H1 (cell line): ENCODE data around the gene EEF1AKMT3. TPM values are rescaled to one million over a fixed set of nuclear protein-coding genes. Genes with fewer than 3 reads are reported as not detected.

Experiments used
- CTCF ChIP-seq, 3 experiments: IDR thresholded peaks; 1 replicate in 2 of 3; 2 replicates in 1 of 3; pipeline versions ENCODE4 v1.5.1 to v1.6.1; 2011; ENCODE audit warnings: low read length in 3 of 3, mild to moderate bottlenecking in 3 of 3, inconsistent platforms in 2 of 3, low read depth in 1 of 3, moderate library complexity in 1 of 3; ENCODE audit not compliant: insufficient read depth in 1 of 3; ENCODE audit errors: control extremely low read depth in 1 of 3
- HDAC6 ChIP-seq: IDR thresholded peaks from one replicate; pipeline ENCODE4 v1.7.1; 2012; ENCODE audit warnings: low read depth, mild to moderate bottlenecking, inconsistent platforms, low read length, moderate library complexity
- RAD21 ChIP-seq, 2 experiments: IDR thresholded peaks in 1 of 2; conservative IDR thresholded peaks in 1 of 2; 2 replicates each; pipeline ENCODE4 v1.6.1; 2011; ENCODE audit warnings: low read depth in 2 of 2, low read length in 2 of 2, improper control_type of control experiment in 1 of 2, inconsistent platforms in 1 of 2, mild to moderate bottlenecking in 1 of 2, moderate library complexity in 1 of 2
- RFX5 ChIP-seq: IDR thresholded peaks from 2 replicates; pipeline ENCODE4 v1.6.1; 2011; ENCODE audit warnings: low read depth, low read length, improper control_type of control experiment, borderline replicate concordance
- polyA plus RNA-seq, 7 experiments: library from polyadenylated mRNA; depleted of rRNA in 3 of 7; stranded (reverse) in 5 of 7; unstranded in 2 of 7; fragments of >200 nt in 5 of 7; fragments of 200-250 nt in 2 of 7; gene quantifications; 1 replicate in 5 of 7; 2 replicates in 1 of 7; 4 replicates in 1 of 7; pipeline versions ENCODE4 v1.2.1 to v1.2.3, GENCODE V29; 2011 to 2013; ENCODE audit warnings: missing spikeins in 2 of 7, mixed read lengths in 2 of 7
- total RNA-seq: library from RNA; stranded (reverse); fragmentation: NEBNext Ultra II Directional; extraction: Animal tissue kit (Norgen Biotek cat#: 25700); gene quantifications from 2 replicates; pipeline ENCODE4 v1.2.1, GENCODE V29; 2021
- TF ChIP-seq, protein P1 (sequence below): fragments of 300-600 bp; sonication (generic); IDR thresholded peaks from 2 replicates; pipeline ENCODE4 v1.7.1; 2012; ENCODE audit warnings: low read length, moderate library complexity, mild to moderate bottlenecking, inconsistent platforms; ENCODE audit not compliant: insufficient replicate concordance

EEF1AKMT3 gene
- total and polyA plus RNA-seq, 2 of the 8 experiments (the other 6 are each of a cell fraction or from before 2014, with no cell fraction given): 3.1 to 4.4 TPM

GRCh38 chr12:57737467-57738460 is 34.6 kb upstream of the EEF1AKMT3 start (continued):
- TF ChIP-seq CTCF (IDR thresholded peaks at IDR 0.05; ENCODE audit: control extremely low read depth in 1 of 3, insufficient read depth in 1 of 3, low read depth in 1 of 3, low read length in 3 of 3) (peak; percentile 26 to 41 (median 38)), RFX5 (no peak), RAD21 (IDR thresholded peaks at IDR 0.05 in 1 of 2, conservative IDR thresholded peaks at IDR 0.05 in 1 of 2; ENCODE audit: low read depth in 2 of 2, low read length in 2 of 2) (peak; percentile 17 to 33; a peak in 2 of 4 replicates), HDAC6 (no peak)
- TF ChIP-seq, protein P1, sequence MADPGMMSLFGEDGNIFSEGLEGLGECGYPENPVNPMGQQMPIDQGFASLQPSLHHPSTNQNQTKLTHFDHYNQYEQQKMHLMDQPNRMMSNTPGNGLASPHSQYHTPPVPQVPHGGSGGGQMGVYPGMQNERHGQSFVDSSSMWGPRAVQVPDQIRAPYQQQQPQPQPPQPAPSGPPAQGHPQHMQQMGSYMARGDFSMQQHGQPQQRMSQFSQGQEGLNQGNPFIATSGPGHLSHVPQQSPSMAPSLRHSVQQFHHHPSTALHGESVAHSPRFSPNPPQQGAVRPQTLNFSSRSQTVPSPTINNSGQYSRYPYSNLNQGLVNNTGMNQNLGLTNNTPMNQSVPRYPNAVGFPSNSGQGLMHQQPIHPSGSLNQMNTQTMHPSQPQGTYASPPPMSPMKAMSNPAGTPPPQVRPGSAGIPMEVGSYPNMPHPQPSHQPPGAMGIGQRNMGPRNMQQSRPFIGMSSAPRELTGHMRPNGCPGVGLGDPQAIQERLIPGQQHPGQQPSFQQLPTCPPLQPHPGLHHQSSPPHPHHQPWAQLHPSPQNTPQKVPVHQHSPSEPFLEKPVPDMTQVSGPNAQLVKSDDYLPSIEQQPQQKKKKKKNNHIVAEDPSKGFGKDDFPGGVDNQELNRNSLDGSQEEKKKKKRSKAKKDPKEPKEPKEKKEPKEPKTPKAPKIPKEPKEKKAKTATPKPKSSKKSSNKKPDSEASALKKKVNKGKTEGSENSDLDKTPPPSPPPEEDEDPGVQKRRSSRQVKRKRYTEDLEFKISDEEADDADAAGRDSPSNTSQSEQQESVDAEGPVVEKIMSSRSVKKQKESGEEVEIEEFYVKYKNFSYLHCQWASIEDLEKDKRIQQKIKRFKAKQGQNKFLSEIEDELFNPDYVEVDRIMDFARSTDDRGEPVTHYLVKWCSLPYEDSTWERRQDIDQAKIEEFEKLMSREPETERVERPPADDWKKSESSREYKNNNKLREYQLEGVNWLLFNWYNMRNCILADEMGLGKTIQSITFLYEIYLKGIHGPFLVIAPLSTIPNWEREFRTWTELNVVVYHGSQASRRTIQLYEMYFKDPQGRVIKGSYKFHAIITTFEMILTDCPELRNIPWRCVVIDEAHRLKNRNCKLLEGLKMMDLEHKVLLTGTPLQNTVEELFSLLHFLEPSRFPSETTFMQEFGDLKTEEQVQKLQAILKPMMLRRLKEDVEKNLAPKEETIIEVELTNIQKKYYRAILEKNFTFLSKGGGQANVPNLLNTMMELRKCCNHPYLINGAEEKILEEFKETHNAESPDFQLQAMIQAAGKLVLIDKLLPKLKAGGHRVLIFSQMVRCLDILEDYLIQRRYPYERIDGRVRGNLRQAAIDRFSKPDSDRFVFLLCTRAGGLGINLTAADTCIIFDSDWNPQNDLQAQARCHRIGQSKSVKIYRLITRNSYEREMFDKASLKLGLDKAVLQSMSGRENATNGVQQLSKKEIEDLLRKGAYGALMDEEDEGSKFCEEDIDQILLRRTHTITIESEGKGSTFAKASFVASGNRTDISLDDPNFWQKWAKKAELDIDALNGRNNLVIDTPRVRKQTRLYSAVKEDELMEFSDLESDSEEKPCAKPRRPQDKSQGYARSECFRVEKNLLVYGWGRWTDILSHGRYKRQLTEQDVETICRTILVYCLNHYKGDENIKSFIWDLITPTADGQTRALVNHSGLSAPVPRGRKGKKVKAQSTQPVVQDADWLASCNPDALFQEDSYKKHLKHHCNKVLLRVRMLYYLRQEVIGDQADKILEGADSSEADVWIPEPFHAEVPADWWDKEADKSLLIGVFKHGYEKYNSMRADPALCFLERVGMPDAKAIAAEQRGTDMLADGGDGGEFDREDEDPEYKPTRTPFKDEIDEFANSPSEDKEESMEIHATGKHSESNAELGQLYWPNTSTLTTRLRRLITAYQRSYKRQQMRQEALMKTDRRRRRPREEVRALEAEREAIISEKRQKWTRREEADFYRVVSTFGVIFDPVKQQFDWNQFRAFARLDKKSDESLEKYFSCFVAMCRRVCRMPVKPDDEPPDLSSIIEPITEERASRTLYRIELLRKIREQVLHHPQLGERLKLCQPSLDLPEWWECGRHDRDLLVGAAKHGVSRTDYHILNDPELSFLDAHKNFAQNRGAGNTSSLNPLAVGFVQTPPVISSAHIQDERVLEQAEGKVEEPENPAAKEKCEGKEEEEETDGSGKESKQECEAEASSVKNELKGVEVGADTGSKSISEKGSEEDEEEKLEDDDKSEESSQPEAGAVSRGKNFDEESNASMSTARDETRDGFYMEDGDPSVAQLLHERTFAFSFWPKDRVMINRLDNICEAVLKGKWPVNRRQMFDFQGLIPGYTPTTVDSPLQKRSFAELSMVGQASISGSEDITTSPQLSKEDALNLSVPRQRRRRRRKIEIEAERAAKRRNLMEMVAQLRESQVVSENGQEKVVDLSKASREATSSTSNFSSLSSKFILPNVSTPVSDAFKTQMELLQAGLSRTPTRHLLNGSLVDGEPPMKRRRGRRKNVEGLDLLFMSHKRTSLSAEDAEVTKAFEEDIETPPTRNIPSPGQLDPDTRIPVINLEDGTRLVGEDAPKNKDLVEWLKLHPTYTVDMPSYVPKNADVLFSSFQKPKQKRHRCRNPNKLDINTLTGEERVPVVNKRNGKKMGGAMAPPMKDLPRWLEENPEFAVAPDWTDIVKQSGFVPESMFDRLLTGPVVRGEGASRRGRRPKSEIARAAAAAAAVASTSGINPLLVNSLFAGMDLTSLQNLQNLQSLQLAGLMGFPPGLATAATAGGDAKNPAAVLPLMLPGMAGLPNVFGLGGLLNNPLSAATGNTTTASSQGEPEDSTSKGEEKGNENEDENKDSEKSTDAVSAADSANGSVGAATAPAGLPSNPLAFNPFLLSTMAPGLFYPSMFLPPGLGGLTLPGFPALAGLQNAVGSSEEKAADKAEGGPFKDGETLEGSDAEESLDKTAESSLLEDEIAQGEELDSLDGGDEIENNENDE: no peak
